Panc1 (cell line): ENCODE measurements around the gene PPP1R12A. TPM values are rescaled to one million over a fixed set of nuclear protein-coding genes. Genes with fewer than 3 reads are reported as not detected.

ENCODE experiments used
- ATAC-seq: fragments of 200-7000 bp; cut with Tn5 transposase; 2 replicates; pipeline ENCODE4 v1.9.1; 2020; ENCODE audit warnings: mild to moderate bottlenecking, moderate library complexity
- BruUV-seq: library from RNA; stranded (reverse); fragments of 400-500 nt; replicated peaks from 2 replicates; lab custom pipeline; 2021; lab: Mats Ljungman, UMichigan
- CTCF ChIA-PET: fragments of 300-600 bp; sonication (Branson Sonifier 250); formaldehyde crosslinking; loops from one replicate; lab custom pipeline; 2022; ENCODE audit warnings: antibody characterized with exemption; lab: Charles Lee
- POLR2A ChIA-PET: fragments of 300-600 bp; sonication (Branson Sonifier 250); formaldehyde crosslinking; loops from one replicate; lab custom pipeline; 2022; ENCODE audit warnings: antibody characterized with exemption; lab: Charles Lee
- DNase-seq: peaks from one replicate; pipeline ENCODE4 v3.0.0-alpha.2; 2010; ENCODE audit warnings: low read depth, low spot score
- H3K27ac ChIP-seq: 2 replicates; pipeline ENCODE4 v1.5.1; 2011; ENCODE audit warnings: mild to moderate bottlenecking, low read length, inconsistent platforms
- H3K27me3 ChIP-seq: fragments of 200-500 bp; sonication (Bioruptor generic); 2 replicates; pipeline ENCODE4 v1.6.0; 2014; ENCODE audit warnings: low read length, inconsistent platforms; ENCODE audit not compliant: control insufficient read depth, insufficient read depth
- H3K36me3 ChIP-seq: fragments of 200-500 bp; sonication (Bioruptor generic); 2 replicates; pipeline ENCODE4 v1.5.1; 2014; ENCODE audit warnings: inconsistent platforms, mild to moderate bottlenecking, low read length, moderate library complexity; ENCODE audit not compliant: control insufficient read depth, insufficient read depth
- H3K4me1 ChIP-seq: 2 replicates; pipeline ENCODE4 v1.5.1; 2011; ENCODE audit warnings: inconsistent platforms, mild to moderate bottlenecking, low read length, moderate library complexity; ENCODE audit not compliant: control insufficient read depth, insufficient read depth
- H3K4me3 ChIP-seq, 2 experiments: 2 replicates each; pipeline ENCODE4 v1.5.1; 2011 to 2012; ENCODE audit warnings: low read depth in 2 of 2, low read length in 2 of 2, mild to moderate bottlenecking in 2 of 2, inconsistent platforms in 1 of 2, moderate library complexity in 1 of 2
- H3K9me3 ChIP-seq: fragments of 200-500 bp; sonication (Bioruptor generic); 2 replicates; pipeline ENCODE4 v1.5.1; 2014; ENCODE audit warnings: low read depth, mild to moderate bottlenecking, inconsistent platforms, low read length, moderate library complexity; ENCODE audit not compliant: control insufficient read depth, insufficient read depth
- CTCF ChIP-seq: fragments of 450-650 bp; IDR thresholded peaks from 2 replicates; pipeline ENCODE4 v1.5.1; 2017; ENCODE audit warnings: mild to moderate bottlenecking
- POLR2AphosphoS5 ChIP-seq: IDR thresholded peaks from 2 replicates; pipeline ENCODE4 v1.6.1; 2012; ENCODE audit warnings: mild to moderate bottlenecking, low read depth, low read length, moderate library complexity
- REST ChIP-seq, 2 experiments: IDR thresholded peaks; 2 replicates each; pipeline ENCODE4 v1.6.1; 2011 to 2012; ENCODE audit warnings: low read depth in 2 of 2, control low read depth in 1 of 2, low read length in 1 of 2, mild to moderate bottlenecking in 1 of 2, moderate library complexity in 1 of 2; ENCODE audit not compliant: insufficient read depth in 1 of 2
- SIN3A ChIP-seq: IDR thresholded peaks from 2 replicates; pipeline ENCODE4 v1.6.1; 2012; ENCODE audit warnings: low read depth, mild to moderate bottlenecking, low read length, moderate library complexity, borderline replicate concordance; ENCODE audit not compliant: insufficient read depth
- TCF7L2 ChIP-seq: IDR thresholded peaks from 2 replicates; pipeline ENCODE4 v1.6.1; 2011; ENCODE audit warnings: mild to moderate bottlenecking, low read depth, low read length, inconsistent platforms
- in situ Hi-C: cut with HindIII; loops from 2 replicates; pipeline ENCODE4 v1.10.0; 2016; ENCODE audit warnings: low sequenced_read_pairs, low pct_unique_long_range_greater_than_20kb
- intact Hi-C: fragments of 100-400 bp; cut with micrococcal nuclease; formaldehyde crosslinking; loops from one replicate; pipeline ENCODE4 v1.10.0; 2022; ENCODE audit not compliant: unreplicated experiment
- total RNA-seq: library from RNA; stranded (reverse); gene quantifications from one replicate; pipeline ENCODE4 v1.2.1, GENCODE V29; 2021; ENCODE audit not compliant: unreplicated experiment

PPP1R12A gene
- total RNA-seq, 1 experiment from 2014 or later = 61.6 TPM

- BruUV-seq = no TSS peak
- DNase-seq = no peak
- Histone ChIP-seq H3K36me3 (no peaks in the 10 kb centered on the region), H3K4me3 (no peak overlapping the region), H3K27me3 (no peaks in the 10 kb centered on the region), H3K9me3 (no peaks in the 10 kb centered on the region), H3K4me1 (no peaks in the 10 kb centered on the region; the same call in 1 of the 2 replicates), H3K27ac (no peak overlapping the region)
- no peak for ATAC-seq
- TF ChIP-seq POLR2AphosphoS5 (no peak), CTCF (no peak), TCF7L2 (no peak), SIN3A (no peak)
- ChIA-PET CTCF (no interaction called here), POLR2A (interaction anchor here (0.7 kb wide), 1 partner anchor 14 kb away, joined by 3 read pairs; no protein-coding TSS in a partner anchor)
- intact Hi-C loops = no loop called here
- in situ Hi-C loops = no loop called here
Observed at GRCh38 chr12:79891506-79892162, 43.3 kb downstream of the PPP1R12A start.

- intact Hi-C loops = loop anchor here (10.0 kb wide), 1 partner anchor 297 kb away; no protein-coding TSS in a partner anchor
- Histone ChIP-seq H3K4me3 (no peak overlapping the region), H3K27ac (no peak overlapping the region), H3K9me3 (no peaks in the 10 kb centered on the region), H3K36me3 (no peaks in the 10 kb centered on the region), H3K4me1 (no peaks in the 10 kb centered on the region; the same call in 1 of the 2 replicates), H3K27me3 (no peaks in the 10 kb centered on the region)
- TF ChIP-seq SIN3A (no peak), TCF7L2 (no peak)
- in situ Hi-C loops = no loop called here
- no TSS peak for BruUV-seq
- POLR2A ChIA-PET = no interaction called here
- CTCF ChIA-PET = no interaction called here
- DNase-seq = no peak
- ATAC-seq = no peak
Observed at GRCh38 chr12:79887890-79888289, 47.0 kb downstream of the PPP1R12A start.

GRCh38 chr12:79886917-79887519 lies 47.9 kb downstream of the PPP1R12A start:
- CTCF ChIA-PET = no interaction called here
- no peaks in the 10 kb centered on the region for H3K36me3 ChIP-seq
- intact Hi-C loops = loop anchor here (10.0 kb wide), 1 partner anchor 298 kb away; no protein-coding TSS in a partner anchor
- DNase-seq (peak; percentile 45), ATAC-seq (peak; percentile 91)
- H3K4me1 ChIP-seq = no peaks in the 10 kb centered on the region; the same call in 1 of the 2 replicates
- no peaks in the 10 kb centered on the region for H3K27me3 ChIP-seq
- no peaks in the 10 kb centered on the region for H3K9me3 ChIP-seq
- in situ Hi-C loops = no loop called here
- BruUV-seq = no TSS peak
- no peak overlapping the region for H3K4me3 ChIP-seq
- H3K27ac ChIP-seq = no peak overlapping the region
- TF ChIP-seq CTCF (peak; percentile 70; the same call in 1 of the 2 replicates), REST (IDR thresholded peaks at IDR 0.05; ENCODE audit: insufficient read depth in 1 of 2, low read depth in 2 of 2, low read length in 1 of 2) (no peak), TCF7L2 (no peak), POLR2AphosphoS5 (no peak), SIN3A (no peak)
- POLR2A ChIA-PET = no interaction called here
